HepG2 (cell line): ENCODE measurements around the gene PRKCZ. TPM values are rescaled to one million over a fixed set of nuclear protein-coding genes. Genes with fewer than 3 reads are reported as not detected.

Experiments used
- CEBPB ChIP-seq: IDR thresholded peaks from 2 replicates; pipeline ENCODE4 v1.6.1; 2011; ENCODE audit warnings: low read depth, low read length, improper control_type of control experiment, borderline replicate concordance
- GABPB1 ChIP-seq: IDR thresholded peaks from 2 replicates; pipeline ENCODE4 v1.6.1; 2016; ENCODE audit warnings: mild to moderate bottlenecking, missing genetic modification reagents, moderate library complexity, missing compliant biosample characterization
- GATA4 ChIP-seq: sonication (generic); IDR thresholded peaks from 2 replicates; pipeline ENCODE4 v1.6.1; 2016; ENCODE audit warnings: antibody characterized with exemption, low read depth, borderline replicate concordance
- GMEB1 ChIP-seq: sonication (generic); formaldehyde crosslinking; IDR thresholded peaks from 2 replicates; pipeline ENCODE4 v1.5.1; 2020; ENCODE audit warnings: missing genetic modification reagents, mild to moderate bottlenecking, borderline replicate concordance
- JARID2 ChIP-seq: sonication (generic); formaldehyde crosslinking; IDR thresholded peaks from 2 replicates; pipeline ENCODE4 v1.8.1; 2023; ENCODE audit warnings: missing genetic modification reagents, inconsistent platforms; ENCODE audit not compliant: insufficient replicate concordance
- NR2F6 ChIP-seq, 2 experiments: IDR thresholded peaks; 2 replicates each; pipeline ENCODE4 v1.6.1; 2016; ENCODE audit warnings: antibody characterized with exemption in 1 of 2, mild to moderate bottlenecking in 1 of 2
- POLR2G ChIP-seq: fragments of 200-400 bp; formaldehyde crosslinking; IDR thresholded peaks from 2 replicates; pipeline ENCODE4 v1.6.1; 2018; ENCODE audit warnings: mild to moderate bottlenecking, low read depth, low read length, moderate library complexity
- REL ChIP-seq: sonication (generic); formaldehyde crosslinking; conservative IDR thresholded peaks from 2 replicates; pipeline ENCODE4 v1.8.0; 2022; ENCODE audit warnings: mild to moderate bottlenecking, missing genetic modification reagents, moderate library complexity
- TFE3 ChIP-seq: IDR thresholded peaks from 2 replicates; pipeline ENCODE4 v1.6.1; 2016
- XBP1 ChIP-seq: sonication (generic); formaldehyde crosslinking; IDR thresholded peaks from 2 replicates; pipeline ENCODE4 v1.5.0; 2020; ENCODE audit warnings: missing genetic modification reagents
- ZNF138 ChIP-seq: sonication (generic); formaldehyde crosslinking; IDR thresholded peaks from 2 replicates; pipeline ENCODE4 v1.5.0; 2020; ENCODE audit warnings: mild to moderate bottlenecking, low read depth, missing genetic modification reagents
- ZNF414 ChIP-seq: sonication (generic); formaldehyde crosslinking; IDR thresholded peaks from 2 replicates; pipeline ENCODE4 v1.5.0; 2020; ENCODE audit warnings: missing genetic modification reagents
- ZNF484 ChIP-seq: sonication (generic); formaldehyde crosslinking; IDR thresholded peaks from 2 replicates; pipeline ENCODE4 v1.5.1; 2020; ENCODE audit warnings: mild to moderate bottlenecking, low read depth, missing genetic modification reagents, borderline replicate concordance
- ZNF546 ChIP-seq: sonication (generic); formaldehyde crosslinking; conservative IDR thresholded peaks from 2 replicates; pipeline ENCODE4 v1.8.1; 2023; ENCODE audit warnings: mild to moderate bottlenecking, missing genetic modification reagents
- ZNF646 ChIP-seq: sonication (generic); formaldehyde crosslinking; IDR thresholded peaks from 2 replicates; pipeline ENCODE4 v1.9.0; 2021; ENCODE audit warnings: mild to moderate bottlenecking, missing genetic modification reagents
- ZNF75D ChIP-seq: sonication (generic); formaldehyde crosslinking; IDR thresholded peaks from 2 replicates; pipeline ENCODE4 v1.8.1; 2023; ENCODE audit warnings: missing genetic modification reagents, mild to moderate bottlenecking, borderline replicate concordance
- ZNF768 ChIP-seq: sonication (generic); formaldehyde crosslinking; IDR thresholded peaks from 2 replicates; pipeline ENCODE4 v1.4.0; 2020; ENCODE audit warnings: missing genetic modification reagents
- ZNF788 ChIP-seq: sonication (generic); formaldehyde crosslinking; IDR thresholded peaks from 2 replicates; pipeline ENCODE4 v1.5.0; 2020; ENCODE audit warnings: mild to moderate bottlenecking, missing genetic modification reagents, borderline replicate concordance
- ZSCAN20 ChIP-seq: sonication (generic); formaldehyde crosslinking; IDR thresholded peaks from 2 replicates; pipeline ENCODE4 v1.4.0; 2020; ENCODE audit warnings: missing genetic modification reagents, mild to moderate bottlenecking, borderline replicate concordance
- ZZZ3 ChIP-seq: sonication (generic); formaldehyde crosslinking; IDR thresholded peaks from 2 replicates; pipeline ENCODE4 v1.4.0; 2020; ENCODE audit warnings: missing genetic modification reagents, mild to moderate bottlenecking, borderline replicate concordance
- polyA plus RNA-seq, 8 experiments: library from polyadenylated mRNA; depleted of rRNA in 3 of 8; stranded (reverse) in 7 of 8; unstranded in 1 of 8; fragments of >200 nt; fragmentation: Illumina TruSeq in 4 of 8; extraction: Trizol in 4 of 8; gene quantifications; 2 replicates each; pipeline versions ENCODE4 v1.2.1 to v1.2.3, GENCODE V29; 2011 to 2016; ENCODE audit warnings: low read depth in 4 of 8, missing spikeins in 1 of 8, mixed read lengths in 1 of 8; ENCODE audit not compliant: insufficient read depth in 1 of 8
- total RNA-seq, 5 experiments: library from RNA; depleted of rRNA; stranded (reverse); fragments of >200 nt; fragmentation: Illumina TruSeq; extraction: Trizol; gene quantifications; 2 replicates each; pipeline ENCODE4 v1.2.3, GENCODE V29; 2016; ENCODE audit warnings: low read depth in 1 of 5

PRKCZ gene
- total and polyA plus RNA-seq, 2 of the 13 experiments (the other 11 are each of a cell fraction or from before 2014, with no cell fraction given) = 34.7 to 85.2 TPM

- TF ChIP-seq GABPB1 (CRISPR knock-in tag) = 0 out of 2 replicates have a peak, but pooled peaks have one; percentile 16
- no peak; the same call in 1 of the 2 replicates for TF ChIP-seq GMEB1 (CRISPR knock-in tag)
- no peak for TF ChIP-seq ZNF768 (CRISPR knock-in tag)
- TF ChIP-seq ZNF484 (CRISPR knock-in tag) = no peak
- no peak for TF ChIP-seq CEBPB
- TF ChIP-seq XBP1 (CRISPR knock-in tag) = no peak
- no peak for TF ChIP-seq REL (CRISPR knock-in tag)
- no peak for TF ChIP-seq ZNF788 (CRISPR knock-in tag)
- peak; percentile 88 for TF ChIP-seq ZNF546 (CRISPR knock-in tag)
- TF ChIP-seq ZNF414 (CRISPR knock-in tag) = peak; percentile 91
- no peak for TF ChIP-seq ZNF75D (CRISPR knock-in tag)
- TF ChIP-seq ZNF138 (CRISPR knock-in tag) = no peak
- no peak for TF ChIP-seq ZZZ3 (CRISPR knock-in tag)
- TF ChIP-seq TFE3 (CRISPR knock-in tag) = 0 out of 2 replicates have a peak, but pooled peaks have one; percentile 52
- no peak; the same call in 1 of the 2 replicates for TF ChIP-seq POLR2G
- TF ChIP-seq ZSCAN20 = no peak
- no peak for TF ChIP-seq JARID2 (CRISPR knock-in tag)
- no peak for TF ChIP-seq NR2F6 (IDR thresholded peaks at IDR 0.05)
- no peak for TF ChIP-seq NR2F6 (CRISPR knock-in tag; IDR thresholded peaks at IDR 0.05)
- no peak for TF ChIP-seq ZNF646 (CRISPR knock-in tag)
- TF ChIP-seq GATA4 = no peak
These were observed 940 bp upstream of the PRKCZ start (continued) for GRCh38 chr1:2049225-2049717.
